ENCODE data around the gene HGFAC. TPM values are rescaled to one million over a fixed set of nuclear protein-coding genes. Genes with fewer than 3 reads are reported as not detected.

HGFAC gene
- total RNA-seq, 1 donor from 2014 or later, result 3.1 TPM

DNA sequence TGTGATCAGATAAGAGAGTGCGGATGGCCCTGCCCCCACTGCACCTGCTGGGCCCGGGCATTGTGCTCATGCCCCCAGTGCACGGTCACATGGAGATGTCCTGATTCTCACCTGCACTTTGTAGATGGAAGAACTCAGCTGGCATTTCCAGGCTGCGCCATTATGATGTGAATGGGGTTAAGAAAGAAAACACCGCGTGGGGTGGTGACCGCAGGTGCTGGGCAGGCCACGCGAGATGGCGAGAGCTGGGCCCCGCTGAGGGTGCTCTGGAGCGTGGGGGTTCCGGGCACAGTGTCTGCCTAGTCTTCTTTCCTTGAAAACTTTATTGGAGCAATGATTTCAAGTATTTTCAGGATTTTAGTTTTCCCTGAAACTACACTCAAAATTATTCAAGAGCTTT lies 17.8 kb upstream of the HGFAC start:
- no peak for DNase-seq (ENCODE audit: low spot score)

DNA sequence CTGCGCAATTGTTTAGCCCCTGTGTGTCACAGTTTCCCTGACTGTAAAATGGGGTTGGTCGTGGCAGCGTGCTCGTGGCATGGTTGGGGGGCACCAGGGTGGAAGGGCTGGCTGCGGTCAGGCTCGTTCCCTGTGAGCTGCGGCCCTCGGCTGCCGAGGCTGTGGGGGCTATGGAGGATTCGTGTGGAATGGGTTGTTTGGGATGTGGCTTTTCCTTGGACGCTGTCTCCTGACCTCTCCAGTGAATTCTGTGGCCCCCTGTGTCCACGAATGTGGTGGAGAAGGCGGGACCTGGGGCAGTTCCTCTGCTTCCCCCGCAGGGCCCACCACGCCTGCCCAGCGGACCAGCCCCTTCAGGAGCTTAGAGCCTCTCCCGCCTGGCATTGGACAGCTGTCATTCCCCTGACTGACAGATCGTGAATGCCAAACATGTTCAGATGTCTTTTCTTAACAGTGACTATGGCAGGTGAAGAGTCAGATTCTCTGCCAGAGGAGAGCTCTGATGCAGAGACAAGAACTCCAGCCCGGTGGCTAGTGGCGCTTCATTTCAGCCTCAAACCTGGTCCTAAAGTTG lies 17.2 kb upstream of the HGFAC start:
- no peak for DNase-seq (ENCODE audit: low spot score)

DNA sequence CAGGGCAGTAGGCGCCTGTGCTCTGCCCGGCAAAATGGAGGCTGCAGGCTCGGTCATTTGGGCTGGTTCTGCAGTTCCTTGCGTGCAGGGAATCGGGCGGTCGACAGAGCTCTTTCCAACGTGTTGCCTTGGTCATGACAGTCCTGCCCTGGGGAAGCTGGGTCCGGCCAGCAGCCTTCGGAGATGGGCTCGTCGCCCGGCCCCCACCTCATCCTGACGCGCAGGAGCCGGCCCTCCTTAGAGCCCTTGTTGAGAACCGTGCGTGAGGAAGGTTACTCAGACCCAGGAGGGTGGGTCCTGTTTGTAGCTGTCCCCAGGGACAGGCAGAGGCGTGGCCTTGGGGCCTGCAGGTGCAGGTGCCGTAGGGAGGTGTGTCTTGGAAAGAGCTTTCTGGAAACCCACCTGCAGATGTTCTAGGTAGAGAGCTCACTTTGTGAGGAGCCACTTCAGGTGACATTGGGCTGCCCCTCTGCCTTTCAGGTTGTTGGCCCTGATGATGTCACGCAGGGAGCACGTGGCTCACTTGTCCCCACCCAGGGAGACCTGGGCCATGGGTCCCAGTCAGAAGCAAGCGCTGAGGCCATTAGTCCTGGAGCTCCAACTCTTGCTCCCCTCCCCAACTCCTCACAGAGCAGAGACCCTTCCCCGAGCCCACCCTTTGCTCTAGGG lies 15.2 kb upstream of the HGFAC start:
- no peak for DNase-seq (ENCODE audit: low spot score)

DNA sequence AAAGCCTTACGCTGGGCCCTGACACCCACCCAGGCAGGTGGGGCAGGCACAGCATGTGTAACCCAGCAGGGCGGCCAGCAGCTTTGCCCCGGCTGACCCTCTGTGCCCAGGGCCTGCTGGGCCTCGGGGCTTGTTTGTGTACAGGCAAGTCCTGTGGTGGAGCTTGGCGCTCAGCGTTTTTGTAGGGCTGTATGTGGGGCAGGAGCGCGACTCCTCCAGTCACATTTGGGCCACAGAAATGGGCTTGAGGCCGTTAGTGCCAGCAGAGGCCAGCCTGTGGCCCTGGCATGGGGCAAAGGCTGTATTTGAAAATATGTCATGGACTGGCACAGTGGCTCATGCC lies 14.7 kb upstream of the HGFAC start:
- no peak for DNase-seq (ENCODE audit: low spot score)

DNA sequence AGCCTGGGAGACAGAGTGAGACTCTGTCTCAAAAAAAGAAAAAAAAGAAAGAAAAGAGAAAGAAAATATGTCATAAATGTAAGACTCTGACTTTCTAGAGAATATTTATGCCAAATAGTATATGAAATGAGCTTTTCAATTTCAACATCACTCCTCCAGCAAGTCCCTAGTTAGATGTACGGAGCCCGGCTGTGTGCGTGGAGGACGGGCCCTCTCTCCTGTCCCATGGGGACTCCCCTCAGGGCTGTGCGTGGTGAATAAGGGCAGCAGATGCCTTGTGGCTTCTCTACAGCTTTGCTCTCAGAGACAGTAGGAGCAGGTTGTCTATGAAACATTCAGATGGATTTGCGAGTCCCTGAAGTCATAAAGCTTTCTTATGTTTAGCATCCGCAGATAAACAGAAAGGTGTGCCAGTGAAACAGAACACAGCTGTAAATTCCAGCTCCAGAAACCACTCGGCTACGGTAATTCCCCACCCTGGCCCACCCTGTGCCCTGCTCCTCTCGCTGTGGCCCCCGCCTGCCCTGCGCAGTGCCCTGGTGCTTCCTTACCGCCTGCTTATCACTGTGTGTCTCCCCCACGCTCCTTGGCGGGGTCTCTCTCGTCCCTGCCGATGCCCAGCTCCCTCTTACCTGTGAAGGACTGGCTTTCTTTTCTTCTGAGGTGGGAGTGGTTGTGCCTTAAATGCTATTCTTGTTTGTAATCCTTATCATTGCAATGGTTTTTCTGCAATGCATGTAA lies 13.9 kb upstream of the HGFAC start:
- no peak for DNase-seq (ENCODE audit: low spot score)

DNA sequence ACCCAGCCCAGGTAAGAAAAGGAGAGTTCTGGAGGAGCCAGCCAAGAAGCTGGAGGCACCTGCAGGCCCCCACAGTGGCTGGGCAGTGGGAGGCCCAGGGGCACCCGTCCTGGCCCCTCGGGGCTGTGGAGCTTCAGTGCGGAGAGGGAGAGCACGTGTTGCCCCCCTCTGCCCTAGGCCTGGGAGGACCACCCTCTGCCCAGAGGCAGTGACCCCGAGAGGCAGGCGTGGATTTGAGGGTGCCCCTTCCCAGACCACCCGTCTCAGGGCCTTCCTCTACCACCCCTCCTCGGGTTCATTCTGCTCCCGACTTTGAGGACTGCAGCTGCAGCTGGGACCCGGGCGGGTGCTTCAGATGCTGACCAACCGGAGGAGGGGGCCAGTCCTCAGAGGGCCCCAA lies 12.1 kb upstream of the HGFAC start:
- DNase-seq (ENCODE audit: low spot score), result no peak

DNA sequence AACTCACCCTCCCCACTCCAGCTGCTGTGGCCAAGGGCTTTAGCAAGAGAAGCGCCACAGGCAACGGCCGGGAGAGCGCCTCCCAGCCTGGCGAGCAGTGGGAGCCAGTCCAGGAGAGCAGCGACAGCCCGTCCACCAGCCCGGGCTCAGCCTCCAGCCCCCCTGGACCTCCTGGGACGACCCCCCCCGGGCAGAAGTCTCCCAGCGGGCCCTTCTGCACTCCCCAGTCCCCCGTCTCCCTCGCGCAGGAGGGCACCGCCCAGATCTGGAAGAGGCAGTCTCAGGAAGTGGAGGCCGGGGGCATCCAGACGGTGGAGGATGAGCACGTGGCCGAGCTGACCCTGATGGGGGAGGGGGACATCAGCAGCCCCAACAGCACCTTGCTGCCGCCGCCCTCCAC lies 11.2 kb upstream of the HGFAC start:
- no peak for DNase-seq (ENCODE audit: low spot score)

DNA sequence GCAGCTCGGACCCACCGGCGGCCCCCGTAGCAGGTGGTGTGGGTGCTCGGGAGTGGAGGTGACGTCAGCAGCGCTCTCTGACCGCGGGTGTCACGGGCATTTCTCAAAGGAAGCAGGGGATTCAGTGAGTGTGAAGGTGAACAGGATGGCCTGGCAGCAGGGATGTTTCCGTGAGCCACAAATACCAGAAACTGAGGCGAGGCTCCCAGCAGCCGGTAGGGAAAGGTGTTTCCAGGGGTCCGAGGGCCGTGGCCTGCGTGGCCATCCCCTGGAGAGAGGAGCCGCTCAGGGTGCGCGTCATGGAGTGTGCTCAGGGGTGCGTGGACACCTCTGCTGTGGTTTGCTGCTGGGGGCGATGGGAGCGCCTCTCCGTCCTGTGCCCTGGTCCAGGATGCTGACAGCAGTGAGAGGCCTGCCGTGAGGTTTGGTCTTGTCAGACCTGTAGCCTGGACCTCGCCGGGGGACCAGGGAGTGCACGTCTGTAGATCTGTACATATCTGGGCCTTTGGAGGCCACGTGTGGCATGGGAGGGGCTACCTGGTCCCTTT lies 10.2 kb upstream of the HGFAC start:
- DNase-seq (ENCODE audit: low spot score), result no peak

DNA sequence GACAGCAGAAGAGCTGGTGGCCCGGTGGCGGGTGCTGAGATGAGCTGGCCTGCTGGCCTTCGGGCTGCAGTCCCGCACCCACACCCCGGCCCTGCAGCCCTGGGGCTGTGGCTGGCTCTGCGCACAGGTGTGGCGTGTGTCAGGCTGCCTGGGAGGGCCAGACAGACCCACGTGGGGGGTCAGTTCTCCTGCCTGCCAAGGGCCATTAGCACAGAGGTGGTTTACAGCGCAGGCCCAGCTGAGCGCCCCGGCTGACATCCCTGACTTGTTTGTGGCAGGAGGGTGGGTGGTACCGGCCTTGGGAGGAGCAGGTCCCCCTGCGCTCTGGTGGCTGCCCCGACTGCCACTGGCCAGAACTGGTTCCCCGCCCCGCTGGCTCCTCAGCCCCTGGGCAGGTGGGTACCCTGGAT lies 9.4 kb upstream of the HGFAC start:
- no peak for DNase-seq (ENCODE audit: low spot score)

DNA sequence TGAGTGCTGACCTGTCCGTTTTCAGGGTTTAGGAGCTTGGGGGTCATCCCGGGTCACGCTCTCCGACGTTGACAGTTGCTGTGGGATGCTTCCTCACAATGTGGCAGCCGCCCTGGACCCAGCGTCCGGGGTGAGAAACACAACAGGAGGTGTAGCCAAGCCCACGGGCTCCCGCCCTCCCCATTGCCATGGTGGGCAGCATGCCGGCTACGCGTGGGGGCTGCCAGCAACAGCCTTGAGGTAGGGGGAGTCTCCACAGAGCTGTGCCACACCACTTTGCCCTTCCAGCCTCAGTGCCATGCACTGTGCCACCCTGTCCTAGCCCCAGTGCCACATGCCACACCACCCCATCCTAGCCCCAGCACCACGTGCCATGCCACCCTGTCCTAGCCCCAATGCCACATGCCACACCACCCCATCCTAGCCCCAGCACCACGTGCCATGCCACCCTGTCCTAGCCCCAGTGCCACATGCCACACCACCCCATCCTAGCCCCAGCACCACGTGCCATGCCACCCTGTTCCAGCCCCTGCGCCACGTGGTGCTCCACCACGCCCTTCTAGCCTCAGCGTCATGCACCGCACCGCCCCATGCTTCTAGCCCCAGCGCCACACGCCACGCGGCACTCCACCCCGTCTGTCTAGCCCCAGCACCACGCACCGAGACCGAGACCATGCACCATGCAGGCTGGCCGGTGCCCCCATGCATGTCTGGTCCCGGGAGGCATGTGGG lies 8.5 kb upstream of the HGFAC start:
- no peak for DNase-seq (ENCODE audit: low spot score)

DNA sequence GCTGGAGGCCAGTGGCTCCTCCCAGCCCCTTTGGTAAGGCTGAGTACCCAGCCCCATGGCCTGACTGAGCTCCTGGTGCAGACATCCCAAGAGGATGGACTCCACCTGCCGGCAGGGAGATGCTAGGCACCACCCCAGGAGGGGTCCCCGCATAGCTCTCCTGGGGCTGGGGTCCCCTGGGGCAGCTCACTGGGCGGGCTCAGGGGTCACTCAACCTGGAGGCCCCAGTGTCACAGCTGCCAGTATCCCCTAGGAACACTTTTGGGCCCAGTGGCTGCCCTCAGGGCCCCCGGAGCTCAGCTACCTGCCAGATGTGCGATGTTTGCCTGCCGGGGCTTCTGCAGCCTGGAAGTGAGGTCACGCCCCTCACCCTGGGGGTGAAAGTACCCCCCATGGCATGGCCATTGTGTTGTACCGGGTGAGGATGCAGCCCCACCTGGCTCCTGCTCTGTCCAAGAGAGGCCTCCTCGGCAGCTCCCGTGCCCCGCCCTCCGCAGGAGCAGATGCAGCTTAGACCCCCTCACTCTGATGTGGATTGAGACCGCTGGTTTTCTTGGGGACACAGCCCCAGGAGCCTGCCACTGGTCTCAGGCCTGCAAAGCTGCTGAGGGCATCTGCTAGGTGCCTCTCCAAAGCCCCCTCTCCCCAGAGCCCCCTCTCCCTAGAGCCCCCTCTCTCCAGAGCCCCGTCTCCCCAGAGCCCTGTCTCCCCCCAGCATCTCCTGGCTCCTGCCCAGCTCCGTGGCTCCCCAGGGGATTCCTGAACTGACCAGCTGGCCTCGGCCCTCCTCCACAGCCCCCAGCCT lies 6.7 kb upstream of the HGFAC start:
- no peak for DNase-seq (ENCODE audit: low spot score)

DNA sequence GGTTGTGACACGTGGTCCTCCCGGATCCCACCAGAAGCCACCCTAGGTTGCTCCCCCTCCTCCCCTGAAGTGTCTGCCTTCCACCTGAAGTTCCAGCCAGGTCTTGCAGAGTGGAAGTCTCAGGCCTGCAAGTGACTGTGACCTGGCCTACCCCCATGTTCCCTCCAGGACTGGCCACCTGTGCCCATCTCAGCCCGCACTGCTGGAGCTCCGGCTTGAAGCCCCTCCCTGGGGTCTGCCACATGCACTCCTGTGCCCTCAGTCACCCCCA lies 6.1 kb upstream of the HGFAC start:
- DNase-seq (ENCODE audit: low spot score), result no peak

DNA sequence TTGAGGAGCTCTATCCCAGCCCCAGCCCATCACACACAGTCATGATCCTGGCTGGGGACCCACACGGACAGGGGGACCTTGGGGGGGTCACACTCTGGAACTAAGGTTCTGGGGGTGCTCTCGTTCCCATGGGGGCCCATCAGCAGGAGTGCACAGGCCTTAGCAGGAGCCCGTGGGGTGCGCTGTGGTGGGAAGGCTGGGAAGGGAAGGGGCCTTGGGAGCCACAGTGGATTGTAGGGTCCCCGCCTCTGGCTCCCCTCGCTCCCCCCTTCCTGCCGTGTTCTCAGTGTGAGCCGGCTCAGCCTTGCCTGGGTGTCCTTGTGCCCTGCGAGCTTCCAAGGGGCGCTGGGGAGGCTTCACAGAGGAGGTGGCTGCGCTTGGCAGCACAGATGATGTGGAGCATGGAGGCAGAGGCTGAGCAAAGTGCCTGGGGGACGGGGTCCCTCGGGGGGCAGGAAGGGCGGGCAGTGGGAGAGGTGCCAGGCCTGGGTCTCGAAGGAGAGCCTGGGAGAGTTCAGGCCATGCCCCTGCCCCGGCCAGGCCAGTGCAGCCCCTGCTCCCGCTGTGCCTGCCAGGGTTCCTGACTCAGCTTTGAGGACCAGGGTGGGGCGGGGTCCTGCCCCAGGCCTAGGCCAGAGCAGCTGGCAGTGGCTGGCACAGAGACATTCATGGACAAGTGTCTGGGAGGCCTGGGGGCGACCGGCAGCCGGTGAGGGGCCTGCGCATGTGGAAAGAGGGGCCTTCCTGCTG lies 5.5 kb upstream of the HGFAC start:
- DNase-seq (ENCODE audit: low spot score), result no peak

DNA sequence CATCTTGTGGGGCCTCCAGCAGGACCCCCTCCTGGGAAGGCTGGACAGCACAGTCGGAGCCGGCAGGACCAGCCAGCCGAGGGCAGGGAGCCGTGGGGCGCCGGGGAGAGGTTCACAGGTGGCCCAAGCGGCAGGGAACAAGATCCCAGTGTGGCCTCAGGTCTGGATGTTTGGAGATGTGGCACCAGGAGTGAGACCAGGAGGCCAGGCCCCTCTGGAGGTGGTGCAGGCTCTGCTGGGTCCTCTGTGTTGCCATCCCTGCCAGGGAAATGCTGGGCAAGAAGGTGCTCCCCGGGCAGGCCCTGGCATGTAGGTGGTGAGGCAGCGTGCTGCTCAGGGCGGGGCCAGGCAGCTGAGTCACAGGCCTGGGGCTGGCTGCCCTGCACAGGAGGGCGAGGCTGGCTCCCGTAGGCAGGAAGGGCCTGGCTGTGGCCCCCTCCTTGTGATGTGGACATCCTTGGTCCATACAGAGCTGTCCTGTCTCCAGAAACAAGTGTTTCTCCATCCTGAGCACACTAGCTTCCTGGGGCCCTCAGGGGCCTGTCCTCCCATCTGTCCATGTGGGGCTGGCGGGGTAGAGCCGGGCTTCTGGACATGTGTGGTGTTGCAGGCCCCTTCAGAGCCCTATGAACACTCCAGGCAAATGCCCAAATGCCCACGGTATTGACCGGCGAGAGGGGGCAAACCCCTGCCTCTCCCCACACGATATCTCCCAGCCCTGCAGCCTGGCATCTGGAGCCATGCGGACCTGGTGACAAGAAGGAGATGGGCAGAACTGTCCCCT lies 4.8 kb upstream of the HGFAC start:
- peak; percentile 60 for DNase-seq (ENCODE audit: low spot score)

DNA sequence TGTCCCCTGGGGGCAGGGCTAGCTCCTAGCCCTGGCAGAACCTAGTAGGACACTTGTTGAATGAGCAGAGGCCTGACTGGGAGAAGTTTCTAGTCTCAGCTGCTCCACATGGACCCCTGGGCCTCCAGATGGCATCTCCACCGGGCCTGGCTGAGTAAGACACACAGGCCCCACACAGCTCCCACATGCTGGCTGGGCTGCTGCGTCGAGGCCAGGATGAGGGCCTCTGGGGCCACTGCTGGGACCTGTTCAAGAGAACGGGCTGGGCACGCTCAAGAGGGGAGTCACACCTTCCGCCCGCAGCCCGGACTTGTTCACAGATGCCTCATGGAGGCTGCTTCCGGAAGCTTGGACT lies 4.2 kb upstream of the HGFAC start:
- DNase-seq (ENCODE audit: low spot score), result no peak

DNA sequence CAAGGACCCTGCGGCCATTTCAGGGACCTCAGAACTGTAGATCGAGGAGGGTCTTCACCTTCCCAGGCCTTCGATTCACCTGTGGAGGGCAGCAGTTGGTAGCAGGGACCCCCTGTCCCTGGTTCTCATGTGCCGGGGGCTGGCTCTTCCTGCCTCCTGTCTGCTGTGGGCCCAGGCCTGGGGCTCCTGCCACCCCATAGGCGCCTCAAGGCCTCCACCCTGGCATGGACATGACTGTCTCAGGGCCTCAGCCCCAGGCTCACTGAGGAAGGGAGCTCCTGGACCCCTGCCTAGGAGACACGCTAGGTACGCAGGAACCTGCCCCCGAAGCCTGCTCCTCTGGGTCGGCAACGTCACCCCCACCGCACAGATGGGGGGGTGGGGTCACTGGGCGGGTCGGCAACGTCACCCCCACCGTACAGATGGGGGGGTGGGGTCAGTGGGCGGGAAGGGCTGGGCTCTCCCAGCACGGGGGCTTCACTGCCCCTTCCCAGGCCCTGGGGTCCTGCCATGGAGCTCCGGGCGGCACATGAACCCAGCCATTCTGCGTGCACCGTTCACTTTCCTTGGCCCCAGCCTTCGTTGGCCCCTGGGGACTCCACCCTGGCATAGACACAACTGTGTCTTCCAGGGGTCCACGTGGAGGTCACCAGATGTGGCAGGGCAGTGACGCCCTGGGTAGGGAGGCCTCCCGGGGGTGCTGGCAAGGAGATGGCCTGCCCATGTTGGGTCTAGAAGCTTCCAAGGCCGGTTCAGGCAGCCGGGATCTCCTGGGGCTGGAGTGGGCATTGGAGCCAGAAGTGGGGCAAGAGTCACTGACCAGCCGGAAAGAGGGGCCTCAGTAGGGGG lies 3.5 kb upstream of the HGFAC start:
- DNase-seq (ENCODE audit: low spot score), result no peak

DNA sequence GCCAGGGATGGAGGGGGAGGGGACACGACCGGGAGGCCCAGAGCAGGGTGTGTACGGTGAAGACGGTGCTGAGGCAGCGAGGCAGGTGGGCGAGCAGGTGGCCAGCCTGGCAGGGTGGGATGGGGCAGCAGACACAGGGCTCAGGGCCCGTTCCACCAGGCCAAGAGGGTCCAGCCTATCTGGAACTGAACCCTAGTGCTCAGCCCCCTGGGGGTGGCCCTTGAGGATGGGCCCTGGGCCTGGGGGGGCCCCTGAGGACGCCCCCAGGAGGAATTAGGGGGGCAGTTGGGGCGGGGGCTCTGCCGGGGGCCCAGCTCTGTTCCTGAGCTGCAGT lies 3.0 kb upstream of the HGFAC start:
- no peak for DNase-seq (ENCODE audit: low spot score)

DNA sequence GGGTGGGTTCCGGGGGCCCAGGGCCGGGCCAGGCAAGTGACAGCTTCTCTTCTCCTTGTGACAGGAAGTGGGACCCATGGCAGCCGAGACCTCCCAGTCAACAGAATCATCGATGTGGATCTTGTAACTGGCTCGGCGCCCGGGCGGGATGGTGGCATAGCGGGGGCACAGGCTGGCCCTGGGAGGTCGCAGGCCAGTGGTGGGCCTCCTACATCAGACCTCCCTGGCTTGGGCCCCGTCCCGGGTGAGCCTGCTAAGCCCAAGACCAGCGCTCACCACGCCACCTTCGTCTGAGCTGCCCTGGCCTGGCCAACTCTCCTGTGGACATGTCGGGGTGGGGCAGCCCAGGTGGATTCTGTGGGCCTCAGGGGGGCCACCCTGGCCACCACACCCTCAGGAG lies 2.4 kb upstream of the HGFAC start:
- DNase-seq (ENCODE audit: low spot score), result no peak

DNA sequence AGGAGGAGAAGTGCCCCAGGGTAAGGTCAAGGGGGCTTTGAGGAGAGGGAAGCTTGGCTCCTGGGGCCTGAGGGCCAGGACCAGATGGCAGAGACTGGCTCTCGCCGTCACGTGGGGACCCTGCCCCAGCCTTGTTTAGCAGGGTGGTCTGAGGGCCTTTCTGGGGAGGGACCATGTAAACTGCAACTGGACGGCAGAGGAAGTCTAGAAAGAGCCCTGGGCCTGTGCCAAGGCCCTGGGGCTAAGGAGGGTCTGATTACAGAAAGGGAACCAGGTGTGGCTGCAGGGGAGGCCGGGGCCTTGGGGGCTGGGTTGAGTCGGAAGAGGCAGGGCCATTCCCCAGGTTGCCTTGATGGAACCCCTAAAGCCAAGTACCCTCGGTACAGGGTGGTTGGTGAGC lies 1.8 kb upstream of the HGFAC start:
- DNase-seq (ENCODE audit: low spot score), result no peak

All from umbilical cord (tissue), 2 donors.